Activated naive CD4-positive, alpha-beta T cell treated with Interleukin-2 at 50 U/mL for 16 hours (primary cell): ENCODE results near the gene TOM1L1.

Source experiments
- DNase-seq: peaks from one replicate; pipeline ENCODE4 v3.0.0-alpha.2; 2020

TOM1L1 gene

GRCh38 chr17:54899201-54899600 lies 1.5 kb upstream of the TOM1L1 start:
- DNase-seq, result no peak

- no peak for DNase-seq
These were observed 763 bp upstream of the TOM1L1 start for GRCh38 chr17:54899721-54900456.

GRCh38 chr17:54901230-54901822 lies 674 bp downstream of the TOM1L1 start:
- no peak for DNase-seq

GRCh38 chr17:54902017-54902416 lies 1.4 kb downstream of the TOM1L1 start:
- DNase-seq, result no peak

- DNase-seq, result no peak
These were observed 2.0 kb downstream of the TOM1L1 start for GRCh38 chr17:54902611-54903010.

- DNase-seq, result no peak
These were observed 2.7 kb downstream of the TOM1L1 start for GRCh38 chr17:54903375-54903774.

GRCh38 chr17:54906683-54907082 lies 6.0 kb downstream of the TOM1L1 start:
- no peak for DNase-seq

GRCh38 chr17:54907376-54907775 lies 6.7 kb downstream of the TOM1L1 start:
- no peak for DNase-seq

- no peak for DNase-seq
These were observed 9.1 kb downstream of the TOM1L1 start for GRCh38 chr17:54909766-54910165.

- no peak for DNase-seq
These were observed 16.1 kb downstream of the TOM1L1 start for GRCh38 chr17:54916721-54917120.

- no peak for DNase-seq
These were observed 18.8 kb downstream of the TOM1L1 start for GRCh38 chr17:54919425-54919824.

GRCh38 chr17:54920819-54921218 lies 20.2 kb downstream of the TOM1L1 start:
- no peak for DNase-seq

GRCh38 chr17:54924405-54924804 lies 23.8 kb downstream of the TOM1L1 start:
- DNase-seq, result no peak

- DNase-seq, result no peak
These were observed 26.9 kb downstream of the TOM1L1 start for GRCh38 chr17:54927525-54927924.

GRCh38 chr17:54932711-54933110 lies 32.1 kb downstream of the TOM1L1 start:
- no peak for DNase-seq

GRCh38 chr17:54933921-54934320 lies 33.3 kb downstream of the TOM1L1 start:
- DNase-seq, result no peak

GRCh38 chr17:54935471-54935870 lies 34.8 kb downstream of the TOM1L1 start:
- no peak for DNase-seq

- DNase-seq, result no peak
These were observed 36.4 kb downstream of the TOM1L1 start for GRCh38 chr17:54937018-54937417.

- DNase-seq, result no peak
These were observed 36.8 kb downstream of the TOM1L1 start for GRCh38 chr17:54937426-54937825.

GRCh38 chr17:54941285-54941684 lies 40.6 kb downstream of the TOM1L1 start:
- DNase-seq, result no peak

GRCh38 chr17:54944796-54945195 lies 44.1 kb downstream of the TOM1L1 start:
- no peak for DNase-seq

- no peak for DNase-seq
These were observed 44.6 kb downstream of the TOM1L1 start for GRCh38 chr17:54945231-54945630.

- no peak for DNase-seq
These were observed 45.0 kb downstream of the TOM1L1 start for GRCh38 chr17:54945671-54946070.

GRCh38 chr17:54947396-54947795 lies 46.7 kb downstream of the TOM1L1 start:
- no peak for DNase-seq

- no peak for DNase-seq
These were observed 47.7 kb downstream of the TOM1L1 start for GRCh38 chr17:54948380-54948779.
